Measurements from ENCODE around the gene BABAM2.
"Not testable (repeated sequence)": the region's sequence is repeated elsewhere in the genome, so short reads cannot be mapped to it uniquely, and the experiment has no call there.

BABAM2 gene

GRCh38 chr2:27952070-27952469 lies 61.5 kb downstream of the BABAM2 start:
- no peak for DNase-seq (ENCODE audit: low read depth)

- no peak for DNase-seq (ENCODE audit: low read depth)
These were observed 62.5 kb downstream of the BABAM2 start for GRCh38 chr2:27953077-27953476.

- no peak for DNase-seq (ENCODE audit: low read depth)
These were observed 63.7 kb downstream of the BABAM2 start for GRCh38 chr2:27954221-27954673.

GRCh38 chr2:27954771-27955383 lies 64.3 kb downstream of the BABAM2 start:
- no peak for DNase-seq (ENCODE audit: low read depth)

- DNase-seq (ENCODE audit: low read depth), result no peak
These were observed 65.0 kb downstream of the BABAM2 start for GRCh38 chr2:27955384-27956161.

GRCh38 chr2:27956888-27957287 lies 66.4 kb downstream of the BABAM2 start:
- DNase-seq (ENCODE audit: low read depth), result no peak

- no peak for DNase-seq (ENCODE audit: low read depth)
These were observed 68.3 kb downstream of the BABAM2 start for GRCh38 chr2:27958711-27959378.

GRCh38 chr2:27959496-27959895 lies 69.0 kb downstream of the BABAM2 start:
- DNase-seq (ENCODE audit: low read depth), result no peak

GRCh38 chr2:27960237-27960912 lies 69.8 kb downstream of the BABAM2 start:
- DNase-seq (ENCODE audit: low read depth), result no peak

GRCh38 chr2:27962006-27962405 lies 71.5 kb downstream of the BABAM2 start:
- DNase-seq (ENCODE audit: low read depth), result no peak

GRCh38 chr2:27963472-27963871 lies 72.9 kb downstream of the BABAM2 start:
- DNase-seq (ENCODE audit: low read depth), result no peak

GRCh38 chr2:27964067-27964466 lies 73.5 kb downstream of the BABAM2 start:
- DNase-seq (ENCODE audit: low read depth), result no peak

GRCh38 chr2:27965841-27966240 lies 75.3 kb downstream of the BABAM2 start:
- no peak for DNase-seq (ENCODE audit: low read depth)

GRCh38 chr2:27966466-27966865 lies 75.9 kb downstream of the BABAM2 start:
- no peak for DNase-seq (ENCODE audit: low read depth)

GRCh38 chr2:27967076-27967475 lies 76.5 kb downstream of the BABAM2 start:
- no peak for DNase-seq (ENCODE audit: low read depth)

GRCh38 chr2:27968045-27968444 lies 77.5 kb downstream of the BABAM2 start:
- not testable (repeated sequence) for DNase-seq (ENCODE audit: low read depth)

- DNase-seq (ENCODE audit: low read depth), result not testable (repeated sequence)
These were observed 78.4 kb downstream of the BABAM2 start for GRCh38 chr2:27968957-27969356.

- no peak for DNase-seq (ENCODE audit: low read depth)
These were observed 81.8 kb downstream of the BABAM2 start for GRCh38 chr2:27972311-27972710.

GRCh38 chr2:27973592-27973991 lies 83.1 kb downstream of the BABAM2 start:
- no peak for DNase-seq (ENCODE audit: low read depth)

GRCh38 chr2:27976308-27976707 lies 85.8 kb downstream of the BABAM2 start:
- no peak for DNase-seq (ENCODE audit: low read depth)

GRCh38 chr2:27977731-27978312 lies 87.3 kb downstream of the BABAM2 start:
- no peak for DNase-seq (ENCODE audit: low read depth)

- DNase-seq (ENCODE audit: low read depth), result not testable (repeated sequence)
These were observed 88.2 kb downstream of the BABAM2 start for GRCh38 chr2:27978761-27979160.
